ENCODE results near the gene TMCO1.

TMCO1 gene

GRCh38 chr1:165697881-165698760 lies 70.5 kb downstream of the TMCO1 start, which contains the start of gene ALDH9A1:
ALDH9A1 (minus strand) TSS chr1:165698562; CDS start chr1:165698558, 4 bp downstream.
- Histone ChIP-seq H3K9ac (ENCODE audit: low read length) (peak within 1 kb of the TSS; percentile 97), H2AFZ (ENCODE audit: insufficient read depth, low read length, poor library complexity) (peak within 1 kb of the TSS; percentile 70), H4K8ac (ENCODE audit: low read depth, low read length) (peak within 1 kb of the TSS; percentile 69), H3K4me2 (ENCODE audit: low read length) (peak within 1 kb of the TSS; percentile 97), H3K4ac (ENCODE audit: low read depth, low read length) (peak within 1 kb of the TSS; percentile 24), H3K79me1 (ENCODE audit: low read length) (peaks cover 4% of the 10 kb centered on the region), H3K79me2 (ENCODE audit: control insufficient read depth, insufficient read depth, low read length, poor library complexity) (peaks cover 2% of the 10 kb centered on the region), H3K9me3 (ENCODE audit: insufficient read depth, low read depth, low read length) (no peaks in the 10 kb centered on the region), H3K36me3 (ENCODE audit: control insufficient read depth in 1 of 2, insufficient read depth in 2 of 2, low read length in 2 of 2) (peaks cover 0 to 2% of the 10 kb centered on the region in 2 experiments), H2BK5ac (ENCODE audit: low read depth, low read length, poor library complexity) (peak within 1 kb of the TSS; percentile 63), H4K12ac (ENCODE audit: low read depth, low read length) (peak within 1 kb of the TSS; percentile 63), H3K4me3 (ENCODE audit: low read depth, low read length) (peak within 1 kb of the TSS; percentile 94), H3K27me3 (ENCODE audit: insufficient read depth, low read length) (no peaks in the 10 kb centered on the region), H3K4me1 (ENCODE audit: control insufficient read depth in 1 of 2, insufficient read depth in 2 of 2, low read length in 2 of 2) (no peaks in the 10 kb centered on the region), H2BK12ac (ENCODE audit: low read length) (no peak within 1 kb of the TSS), H2BK120ac (ENCODE audit: insufficient read depth, low read length, poor library complexity) (peak within 1 kb of the TSS; percentile 67), H4K91ac (ENCODE audit: low read depth, low read length) (peak within 1 kb of the TSS; percentile 53), H3K23ac (ENCODE audit: low read length) (no peak within 1 kb of the TSS), H3K18ac (ENCODE audit: low read length) (peak within 1 kb of the TSS; percentile 48), H2AK5ac (ENCODE audit: low read length) (peak within 1 kb of the TSS; percentile 16), H3K14ac (ENCODE audit: low read length) (peak within 1 kb of the TSS; percentile 66), H3K27ac (ENCODE audit: low read depth, low read length) (peak within 1 kb of the TSS; percentile 97)
- DNase-seq, result peak; percentile 58 to 74
- WGBS (ENCODE audit: extremely low coverage, insufficient coverage, insufficient read length), result no CpG with 5 or more reads among the region's 65 CpGs

DNA sequence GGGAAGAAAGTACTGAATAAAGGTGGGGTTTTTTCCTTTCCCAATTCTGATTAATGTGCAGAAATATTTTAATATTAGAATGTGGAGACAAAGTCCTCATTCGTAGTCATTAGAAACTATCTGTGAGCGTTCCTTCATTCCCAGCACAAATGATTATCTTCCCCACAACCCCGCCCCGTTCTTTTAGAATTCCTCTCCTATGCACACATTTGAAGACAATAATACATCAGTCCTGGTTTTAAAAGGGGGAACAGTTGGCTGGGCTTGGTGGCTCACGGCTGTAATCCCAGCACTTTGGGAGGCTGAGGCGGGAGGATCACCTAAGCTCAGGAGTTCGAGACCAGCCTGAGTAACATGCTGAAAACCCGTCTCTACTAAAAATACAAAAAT lies 71.2 kb downstream of the TMCO1 start:
- no peak overlapping the region for H3K4ac ChIP-seq (ENCODE audit: low read depth, low read length)
- no peak overlapping the region for H2BK120ac ChIP-seq (ENCODE audit: insufficient read depth, low read length, poor library complexity)
- H3K79me2 ChIP-seq (ENCODE audit: control insufficient read depth, insufficient read depth, low read length, poor library complexity), result peaks cover 2% of the 10 kb centered on the region
- H3K4me1 ChIP-seq (ENCODE audit: control insufficient read depth in 1 of 2, insufficient read depth in 2 of 2, low read length in 2 of 2), result no peaks in the 10 kb centered on the region
- no peak overlapping the region for H3K27ac ChIP-seq (ENCODE audit: low read depth, low read length)
- no peaks in the 10 kb centered on the region for H3K9me3 ChIP-seq (ENCODE audit: insufficient read depth, low read depth, low read length)
- H2BK12ac ChIP-seq (ENCODE audit: low read length), result no peak overlapping the region
- DNase-seq, result peak; percentile 17 to 47
- peak overlapping the region; percentile 78 for H3K4me2 ChIP-seq (ENCODE audit: low read length)
- no peak overlapping the region for H3K18ac ChIP-seq (ENCODE audit: low read length)
- H3K14ac ChIP-seq (ENCODE audit: low read length), result no peak overlapping the region
- no peak overlapping the region for H3K9ac ChIP-seq (ENCODE audit: low read length)
- no peak overlapping the region for H4K12ac ChIP-seq (ENCODE audit: low read depth, low read length)
- no peak overlapping the region for H2BK5ac ChIP-seq (ENCODE audit: low read depth, low read length, poor library complexity)
- no peak overlapping the region for H2AK5ac ChIP-seq (ENCODE audit: low read length)
- peaks cover 4% of the 10 kb centered on the region for H3K79me1 ChIP-seq (ENCODE audit: low read length)
- no peak overlapping the region for H4K91ac ChIP-seq (ENCODE audit: low read depth, low read length)
- no peak overlapping the region for H2AFZ ChIP-seq (ENCODE audit: insufficient read depth, low read length, poor library complexity)
- peak overlapping the region; percentile 94 for H3K4me3 ChIP-seq (ENCODE audit: low read depth, low read length)
- no peaks in the 10 kb centered on the region for H3K27me3 ChIP-seq (ENCODE audit: insufficient read depth, low read length)
- no peak overlapping the region for H3K23ac ChIP-seq (ENCODE audit: low read length)
- peaks cover 0 to 2% of the 10 kb centered on the region in 2 experiments for H3K36me3 ChIP-seq (ENCODE audit: control insufficient read depth in 1 of 2, insufficient read depth in 2 of 2, low read length in 2 of 2)
- no peak overlapping the region for H4K8ac ChIP-seq (ENCODE audit: low read depth, low read length)
- WGBS (ENCODE audit: extremely low coverage, insufficient coverage, insufficient read length), result no CpG with 5 or more reads among the region's 8 CpGs

GRCh38 chr1:165696625-165697100 lies 72.0 kb downstream of the TMCO1 start:
- Histone ChIP-seq H3K14ac (ENCODE audit: low read length) (no peak overlapping the region), H2BK120ac (ENCODE audit: insufficient read depth, low read length, poor library complexity) (no peak overlapping the region), H3K4me2 (ENCODE audit: low read length) (peak overlapping the region; percentile 24), H4K12ac (ENCODE audit: low read depth, low read length) (no peak overlapping the region), H2AFZ (ENCODE audit: insufficient read depth, low read length, poor library complexity) (no peak overlapping the region), H4K8ac (ENCODE audit: low read depth, low read length) (no peak overlapping the region), H2BK5ac (ENCODE audit: low read depth, low read length, poor library complexity) (no peak overlapping the region), H2AK5ac (ENCODE audit: low read length) (no peak overlapping the region), H3K27me3 (ENCODE audit: insufficient read depth, low read length) (no peaks in the 10 kb centered on the region), H3K4ac (ENCODE audit: low read depth, low read length) (peak overlapping the region; percentile 55), H3K79me2 (ENCODE audit: control insufficient read depth, insufficient read depth, low read length, poor library complexity) (peaks cover 2% of the 10 kb centered on the region), H3K27ac (ENCODE audit: low read depth, low read length) (no peak overlapping the region), H3K36me3 (ENCODE audit: control insufficient read depth in 1 of 2, insufficient read depth in 2 of 2, low read length in 2 of 2) (peaks cover 0 to 2% of the 10 kb centered on the region in 2 experiments), H3K9ac (ENCODE audit: low read length) (no peak overlapping the region), H3K79me1 (ENCODE audit: low read length) (peaks cover 4% of the 10 kb centered on the region), H3K9me3 (ENCODE audit: insufficient read depth, low read depth, low read length) (no peaks in the 10 kb centered on the region), H3K23ac (ENCODE audit: low read length) (no peak overlapping the region), H2BK12ac (ENCODE audit: low read length) (no peak overlapping the region), H4K91ac (ENCODE audit: low read depth, low read length) (no peak overlapping the region), H3K4me3 (ENCODE audit: low read depth, low read length) (no peak overlapping the region), H3K4me1 (ENCODE audit: control insufficient read depth in 1 of 2, insufficient read depth in 2 of 2, low read length in 2 of 2) (no peaks in the 10 kb centered on the region), H3K18ac (ENCODE audit: low read length) (no peak overlapping the region)
- peak in 1 of 2 donors; percentile 35 for DNase-seq
- no CpG with 5 or more reads among the region's 2 CpGs for WGBS (ENCODE audit: extremely low coverage, insufficient coverage, insufficient read length)

GRCh38 chr1:165695031-165695430 lies 73.6 kb downstream of the TMCO1 start:
- H3K4me1 ChIP-seq (ENCODE audit: control insufficient read depth in 1 of 2, insufficient read depth in 2 of 2, low read length in 2 of 2), result no peaks in the 10 kb centered on the region
- no peak overlapping the region for H3K18ac ChIP-seq (ENCODE audit: low read length)
- H2AFZ ChIP-seq (ENCODE audit: insufficient read depth, low read length, poor library complexity), result no peak overlapping the region
- no peak overlapping the region for H2BK5ac ChIP-seq (ENCODE audit: low read depth, low read length, poor library complexity)
- no peak overlapping the region for H3K4me3 ChIP-seq (ENCODE audit: low read depth, low read length)
- DNase-seq, result no peak
- H3K23ac ChIP-seq (ENCODE audit: low read length), result no peak overlapping the region
- H3K4ac ChIP-seq (ENCODE audit: low read depth, low read length), result no peak overlapping the region
- H2BK12ac ChIP-seq (ENCODE audit: low read length), result no peak overlapping the region
- H3K9ac ChIP-seq (ENCODE audit: low read length), result no peak overlapping the region
- WGBS (ENCODE audit: extremely low coverage, insufficient coverage, insufficient read length), result no CpG with 5 or more reads among the region's 7 CpGs
- H2AK5ac ChIP-seq (ENCODE audit: low read length), result no peak overlapping the region
- H3K27ac ChIP-seq (ENCODE audit: low read depth, low read length), result no peak overlapping the region
- H3K4me2 ChIP-seq (ENCODE audit: low read length), result no peak overlapping the region
- no peak overlapping the region for H4K8ac ChIP-seq (ENCODE audit: low read depth, low read length)
- H3K9me3 ChIP-seq (ENCODE audit: insufficient read depth, low read depth, low read length), result peaks cover 5% of the 10 kb centered on the region
- H2BK120ac ChIP-seq (ENCODE audit: insufficient read depth, low read length, poor library complexity), result no peak overlapping the region
- no peak overlapping the region for H3K14ac ChIP-seq (ENCODE audit: low read length)
- H4K91ac ChIP-seq (ENCODE audit: low read depth, low read length), result no peak overlapping the region
- H3K79me2 ChIP-seq (ENCODE audit: control insufficient read depth, insufficient read depth, low read length, poor library complexity), result peaks cover 2% of the 10 kb centered on the region
- H4K12ac ChIP-seq (ENCODE audit: low read depth, low read length), result no peak overlapping the region
- H3K79me1 ChIP-seq (ENCODE audit: low read length), result peaks cover 4% of the 10 kb centered on the region
- no peaks in the 10 kb centered on the region for H3K27me3 ChIP-seq (ENCODE audit: insufficient read depth, low read length)
- H3K36me3 ChIP-seq (ENCODE audit: control insufficient read depth in 1 of 2, insufficient read depth in 2 of 2, low read length in 2 of 2), result peaks cover 5% of the 10 kb centered on the region in 2 experiments
